Measurements from ENCODE around the gene VPS13D.

DNA sequence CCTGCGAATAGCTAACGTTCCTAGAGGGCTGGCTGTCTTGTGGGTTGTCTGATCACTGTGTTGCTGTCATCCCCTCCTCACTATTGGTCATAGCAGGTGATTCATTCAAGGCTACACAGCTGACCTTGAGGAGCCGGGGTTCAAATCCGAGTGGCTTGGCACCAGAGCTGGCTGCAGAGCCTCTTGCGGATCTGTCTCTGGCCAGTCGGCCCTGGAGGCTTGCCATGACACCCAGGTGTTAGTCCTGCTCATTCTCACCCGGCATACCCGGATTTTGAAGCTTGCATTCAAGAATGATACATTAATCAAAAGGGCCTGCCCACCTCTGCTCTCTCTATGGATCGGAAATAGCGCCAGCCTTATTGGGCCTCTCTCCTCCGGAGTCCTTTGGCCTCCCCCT, 277.8 kb downstream of the VPS13D start:
- TF ChIP-seq ELF4 (IDR thresholded peaks at IDR 0.05) (no peak), L3MBTL2 (conservative IDR thresholded peaks at IDR 0.05) (no peak), HDGF (IDR thresholded peaks at IDR 0.05; ENCODE audit: borderline replicate concordance) (no peak), SP1 (IDR thresholded peaks at IDR 0.05) (no peak), BHLHE40 (IDR thresholded peaks at IDR 0.05; ENCODE audit: borderline replicate concordance) (no peak), ARNT (IDR thresholded peaks at IDR 0.05) (no peak)
